Liver (tissue), 3 donors: ENCODE data around the gene APH1A.

ENCODE experiments used
- EGR1 ChIP-seq, 2 donors: IDR thresholded peaks; 2 replicates each; pipeline ENCODE4 v1.6.1; 2016 to 2018; ENCODE audit warnings: antibody characterized with exemption in 2 of 2, low read depth in 2 of 2
- GABPA ChIP-seq, 2 donors: IDR thresholded peaks in 1 of 2; conservative IDR thresholded peaks in 1 of 2; 2 replicates each; pipeline ENCODE4 v1.6.1; 2016; ENCODE audit warnings: antibody characterized with exemption in 2 of 2, mild to moderate bottlenecking in 1 of 2, moderate library complexity in 1 of 2
- HNF4G ChIP-seq: IDR thresholded peaks from 2 replicates; pipeline ENCODE4 v1.6.1; 2016; ENCODE audit warnings: antibody characterized with exemption
- JUND ChIP-seq, 2 donors: IDR thresholded peaks; 2 replicates each; pipeline ENCODE4 v1.6.1; 2016; ENCODE audit warnings: antibody characterized with exemption in 2 of 2
- RAD21 ChIP-seq, 2 donors: IDR thresholded peaks; 2 replicates each; pipeline ENCODE4 v1.6.1; 2016; ENCODE audit warnings: antibody characterized with exemption in 2 of 2, mild to moderate bottlenecking in 2 of 2
- RXRA ChIP-seq, 2 donors: IDR thresholded peaks; 2 replicates each; pipeline ENCODE4 v1.6.1; 2017 to 2018; ENCODE audit warnings: antibody characterized with exemption in 2 of 2, mild to moderate bottlenecking in 1 of 2
- SP1 ChIP-seq: IDR thresholded peaks from 2 replicates; pipeline ENCODE4 v1.6.1; 2018; ENCODE audit warnings: antibody characterized with exemption, mild to moderate bottlenecking
- TAF1 ChIP-seq: conservative IDR thresholded peaks from 2 replicates; pipeline ENCODE4 v1.6.1; 2016; ENCODE audit warnings: antibody characterized with exemption, mild to moderate bottlenecking
- YY1 ChIP-seq: IDR thresholded peaks from 2 replicates; pipeline ENCODE4 v1.6.1; 2016; ENCODE audit warnings: antibody characterized with exemption, mild to moderate bottlenecking
- ZBTB33 ChIP-seq: IDR thresholded peaks from 2 replicates; pipeline ENCODE4 v1.6.1; 2016; ENCODE audit warnings: antibody characterized with exemption
- TF ChIP-seq, protein P1 (sequence below): fragments of 150-350 bp; IDR thresholded peaks from 2 replicates; pipeline ENCODE4 v1.5.1; 2017; ENCODE audit warnings: improper control_type of control experiment, low read depth, low read length; ENCODE audit not compliant: missing input control
- TF ChIP-seq, protein P2 (sequence below): IDR thresholded peaks from 2 replicates; pipeline ENCODE4 v1.6.1; 2016; ENCODE audit warnings: antibody characterized with exemption
- TF ChIP-seq, protein P3 (sequence below): IDR thresholded peaks from 2 replicates; pipeline ENCODE4 v1.6.1; 2016; ENCODE audit warnings: antibody characterized with exemption, mild to moderate bottlenecking
- TF ChIP-seq, protein P4 (sequence below): IDR thresholded peaks from 2 replicates; pipeline ENCODE4 v1.6.1; 2016; ENCODE audit warnings: antibody characterized with exemption
- donor health status: healthy.
- donor health status: healthy.

DNA sequence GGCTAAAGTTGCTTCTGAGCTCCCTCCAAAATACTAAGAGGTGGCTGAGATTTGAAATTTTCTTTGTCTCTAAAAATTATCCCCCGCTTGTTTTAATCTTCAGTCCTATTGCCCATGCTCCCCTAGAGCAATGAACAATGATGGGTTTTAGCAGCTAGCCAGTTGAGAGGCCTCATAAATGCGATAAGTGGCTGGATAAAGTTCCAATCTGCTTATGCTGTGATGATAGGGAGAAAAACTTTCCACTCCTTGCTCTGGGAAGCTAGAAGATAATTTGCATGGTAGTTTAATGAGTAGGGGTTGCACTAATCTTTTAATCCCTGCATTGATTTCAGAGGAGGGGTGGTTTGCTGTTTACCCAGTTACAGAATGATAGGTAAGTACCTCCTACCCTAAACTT lies 42.9 kb upstream of the APH1A start:
- TF ChIP-seq, protein P1, sequence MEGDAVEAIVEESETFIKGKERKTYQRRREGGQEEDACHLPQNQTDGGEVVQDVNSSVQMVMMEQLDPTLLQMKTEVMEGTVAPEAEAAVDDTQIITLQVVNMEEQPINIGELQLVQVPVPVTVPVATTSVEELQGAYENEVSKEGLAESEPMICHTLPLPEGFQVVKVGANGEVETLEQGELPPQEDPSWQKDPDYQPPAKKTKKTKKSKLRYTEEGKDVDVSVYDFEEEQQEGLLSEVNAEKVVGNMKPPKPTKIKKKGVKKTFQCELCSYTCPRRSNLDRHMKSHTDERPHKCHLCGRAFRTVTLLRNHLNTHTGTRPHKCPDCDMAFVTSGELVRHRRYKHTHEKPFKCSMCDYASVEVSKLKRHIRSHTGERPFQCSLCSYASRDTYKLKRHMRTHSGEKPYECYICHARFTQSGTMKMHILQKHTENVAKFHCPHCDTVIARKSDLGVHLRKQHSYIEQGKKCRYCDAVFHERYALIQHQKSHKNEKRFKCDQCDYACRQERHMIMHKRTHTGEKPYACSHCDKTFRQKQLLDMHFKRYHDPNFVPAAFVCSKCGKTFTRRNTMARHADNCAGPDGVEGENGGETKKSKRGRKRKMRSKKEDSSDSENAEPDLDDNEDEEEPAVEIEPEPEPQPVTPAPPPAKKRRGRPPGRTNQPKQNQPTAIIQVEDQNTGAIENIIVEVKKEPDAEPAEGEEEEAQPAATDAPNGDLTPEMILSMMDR, result no peak
- TF ChIP-seq YY1, result no peak
- no peak for TF ChIP-seq JUND (IDR thresholded peaks at IDR 0.05)
- TF ChIP-seq ZBTB33, result no peak
- TF ChIP-seq, protein P2, sequence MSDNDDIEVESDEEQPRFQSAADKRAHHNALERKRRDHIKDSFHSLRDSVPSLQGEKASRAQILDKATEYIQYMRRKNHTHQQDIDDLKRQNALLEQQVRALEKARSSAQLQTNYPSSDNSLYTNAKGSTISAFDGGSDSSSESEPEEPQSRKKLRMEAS, result no peak
- no peak for TF ChIP-seq RXRA (IDR thresholded peaks at IDR 0.05)
- TF ChIP-seq EGR1 (IDR thresholded peaks at IDR 0.05; ENCODE audit: low read depth in 2 of 2), result no peak
- TF ChIP-seq SP1, result no peak
- TF ChIP-seq GABPA (IDR thresholded peaks at IDR 0.05 in 1 of 2, conservative IDR thresholded peaks at IDR 0.05 in 1 of 2), result no peak
- TF ChIP-seq TAF1, result no peak
- no peak for TF ChIP-seq RAD21 (IDR thresholded peaks at IDR 0.05)
- TF ChIP-seq, protein P3, sequence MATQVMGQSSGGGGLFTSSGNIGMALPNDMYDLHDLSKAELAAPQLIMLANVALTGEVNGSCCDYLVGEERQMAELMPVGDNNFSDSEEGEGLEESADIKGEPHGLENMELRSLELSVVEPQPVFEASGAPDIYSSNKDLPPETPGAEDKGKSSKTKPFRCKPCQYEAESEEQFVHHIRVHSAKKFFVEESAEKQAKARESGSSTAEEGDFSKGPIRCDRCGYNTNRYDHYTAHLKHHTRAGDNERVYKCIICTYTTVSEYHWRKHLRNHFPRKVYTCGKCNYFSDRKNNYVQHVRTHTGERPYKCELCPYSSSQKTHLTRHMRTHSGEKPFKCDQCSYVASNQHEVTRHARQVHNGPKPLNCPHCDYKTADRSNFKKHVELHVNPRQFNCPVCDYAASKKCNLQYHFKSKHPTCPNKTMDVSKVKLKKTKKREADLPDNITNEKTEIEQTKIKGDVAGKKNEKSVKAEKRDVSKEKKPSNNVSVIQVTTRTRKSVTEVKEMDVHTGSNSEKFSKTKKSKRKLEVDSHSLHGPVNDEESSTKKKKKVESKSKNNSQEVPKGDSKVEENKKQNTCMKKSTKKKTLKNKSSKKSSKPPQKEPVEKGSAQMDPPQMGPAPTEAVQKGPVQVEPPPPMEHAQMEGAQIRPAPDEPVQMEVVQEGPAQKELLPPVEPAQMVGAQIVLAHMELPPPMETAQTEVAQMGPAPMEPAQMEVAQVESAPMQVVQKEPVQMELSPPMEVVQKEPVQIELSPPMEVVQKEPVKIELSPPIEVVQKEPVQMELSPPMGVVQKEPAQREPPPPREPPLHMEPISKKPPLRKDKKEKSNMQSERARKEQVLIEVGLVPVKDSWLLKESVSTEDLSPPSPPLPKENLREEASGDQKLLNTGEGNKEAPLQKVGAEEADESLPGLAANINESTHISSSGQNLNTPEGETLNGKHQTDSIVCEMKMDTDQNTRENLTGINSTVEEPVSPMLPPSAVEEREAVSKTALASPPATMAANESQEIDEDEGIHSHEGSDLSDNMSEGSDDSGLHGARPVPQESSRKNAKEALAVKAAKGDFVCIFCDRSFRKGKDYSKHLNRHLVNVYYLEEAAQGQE, result no peak
- TF ChIP-seq, protein P4, sequence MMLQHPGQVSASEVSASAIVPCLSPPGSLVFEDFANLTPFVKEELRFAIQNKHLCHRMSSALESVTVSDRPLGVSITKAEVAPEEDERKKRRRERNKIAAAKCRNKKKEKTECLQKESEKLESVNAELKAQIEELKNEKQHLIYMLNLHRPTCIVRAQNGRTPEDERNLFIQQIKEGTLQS, result no peak
- TF ChIP-seq HNF4G, result no peak
